ENCODE results near the gene CCDC170.

The CCDC170 gene

GRCh38 chr6:151663559-151663958, 169.7 kb downstream of the CCDC170 start:
- no peak overlapping the region for H3K9ac ChIP-seq (ENCODE audit: low read depth, low read length, poor library complexity, severe bottlenecking)
- H3K9me2 ChIP-seq (replicated peaks; ENCODE audit: low read depth, low read length) = no peaks in the 10 kb centered on the region
- no peaks in the 10 kb centered on the region for H3K36me3 ChIP-seq (ENCODE audit: insufficient read depth, low read length)
- H3K4me2 ChIP-seq (ENCODE audit: low read depth, low read length, poor library complexity, severe bottlenecking) = no peak overlapping the region
- no peaks in the 10 kb centered on the region for H3K9me3 ChIP-seq (ENCODE audit: insufficient read depth, low read depth, low read length)
- no peak overlapping the region for H3K4me3 ChIP-seq (ENCODE audit: low read length, poor library complexity, severe bottlenecking)
- H4K20me1 ChIP-seq (ENCODE audit: insufficient read depth, low read length, poor library complexity, severe bottlenecking) = no peaks in the 10 kb centered on the region
- no peaks in the 10 kb centered on the region for H3K4me1 ChIP-seq (ENCODE audit: insufficient read depth, low read length, poor library complexity, severe bottlenecking)
- no peaks in the 10 kb centered on the region for H3K27me3 ChIP-seq (ENCODE audit: insufficient read depth, low read length, poor library complexity, severe bottlenecking)
- H3F3A ChIP-seq (ENCODE audit: low read depth) = no peaks in the 10 kb centered on the region
- no peaks in the 10 kb centered on the region for H3K79me2 ChIP-seq (ENCODE audit: insufficient read depth, low read length)
- TF ChIP-seq EZH2phosphoT487 (IDR thresholded peaks at IDR 0.05; ENCODE audit: borderline replicate concordance) = no peak
- TF ChIP-seq CTCF (conservative IDR thresholded peaks at IDR 0.05; ENCODE audit: low read length) = no peak
- H2AFZ ChIP-seq (ENCODE audit: low read length) = no peak overlapping the region

GRCh38 chr6:151664390-151664789, 170.6 kb downstream of the CCDC170 start:
- H4K20me1 ChIP-seq (ENCODE audit: insufficient read depth, low read length, poor library complexity, severe bottlenecking) = no peaks in the 10 kb centered on the region
- no peaks in the 10 kb centered on the region for H3K79me2 ChIP-seq (ENCODE audit: insufficient read depth, low read length)
- H3K9me2 ChIP-seq (replicated peaks; ENCODE audit: low read depth, low read length) = no peaks in the 10 kb centered on the region
- no peak overlapping the region for H3K4me2 ChIP-seq (ENCODE audit: low read depth, low read length, poor library complexity, severe bottlenecking)
- no peaks in the 10 kb centered on the region for H3K36me3 ChIP-seq (ENCODE audit: insufficient read depth, low read length)
- H3K4me1 ChIP-seq (ENCODE audit: insufficient read depth, low read length, poor library complexity, severe bottlenecking) = no peaks in the 10 kb centered on the region
- no peak overlapping the region for H2AFZ ChIP-seq (ENCODE audit: low read length)
- no peaks in the 10 kb centered on the region for H3K9me3 ChIP-seq (ENCODE audit: insufficient read depth, low read depth, low read length)
- TF ChIP-seq EZH2phosphoT487 (IDR thresholded peaks at IDR 0.05; ENCODE audit: borderline replicate concordance) (no peak), CTCF (conservative IDR thresholded peaks at IDR 0.05; ENCODE audit: low read length) (no peak)
- no peaks in the 10 kb centered on the region for H3K27me3 ChIP-seq (ENCODE audit: insufficient read depth, low read length, poor library complexity, severe bottlenecking)
- H3F3A ChIP-seq (ENCODE audit: low read depth) = no peaks in the 10 kb centered on the region
- H3K9ac ChIP-seq (ENCODE audit: low read depth, low read length, poor library complexity, severe bottlenecking) = no peak overlapping the region
- H3K4me3 ChIP-seq (ENCODE audit: low read length, poor library complexity, severe bottlenecking) = no peak overlapping the region

- Histone ChIP-seq H3K4me1 (ENCODE audit: insufficient read depth, low read length, poor library complexity, severe bottlenecking) (no peaks in the 10 kb centered on the region), H3K36me3 (ENCODE audit: insufficient read depth, low read length) (no peaks in the 10 kb centered on the region), H3K9me2 (replicated peaks; ENCODE audit: low read depth, low read length) (no peaks in the 10 kb centered on the region), H3K9me3 (ENCODE audit: insufficient read depth, low read depth, low read length) (no peaks in the 10 kb centered on the region), H2AFZ (ENCODE audit: low read length) (no peak overlapping the region), H3K27me3 (ENCODE audit: insufficient read depth, low read length, poor library complexity, severe bottlenecking) (no peaks in the 10 kb centered on the region), H3K79me2 (ENCODE audit: insufficient read depth, low read length) (no peaks in the 10 kb centered on the region), H3K4me3 (ENCODE audit: low read length, poor library complexity, severe bottlenecking) (no peak overlapping the region), H3F3A (ENCODE audit: low read depth) (no peaks in the 10 kb centered on the region), H3K9ac (ENCODE audit: low read depth, low read length, poor library complexity, severe bottlenecking) (no peak overlapping the region), H3K4me2 (ENCODE audit: low read depth, low read length, poor library complexity, severe bottlenecking) (no peak overlapping the region), H4K20me1 (ENCODE audit: insufficient read depth, low read length, poor library complexity, severe bottlenecking) (no peaks in the 10 kb centered on the region)
- TF ChIP-seq CTCF (conservative IDR thresholded peaks at IDR 0.05; ENCODE audit: low read length) = no peak
- TF ChIP-seq EZH2phosphoT487 (IDR thresholded peaks at IDR 0.05; ENCODE audit: borderline replicate concordance) = no peak
These were observed 171.5 kb downstream of the CCDC170 start for GRCh38 chr6:151665329-151665728.

All from Loucy (cell line).